Thyroid gland (tissue), 4 donors: ENCODE results near the gene TRAK1.

Experiments used
- POLR2A ChIP-seq, 2 donors: fragments of 450-650 bp; IDR thresholded peaks; one replicate each; pipeline ENCODE4 v1.6.1; 2017; ENCODE audit warnings: antibody characterized with exemption in 2 of 2, mild to moderate bottlenecking in 2 of 2, moderate library complexity in 1 of 2
- TF ChIP-seq, protein P1 (sequence below), 6 experiments: fragments of 200-600 bp in 3 of 6; fragments of 450-650 bp in 3 of 6; sonication (generic) in 3 of 6; IDR thresholded peaks; one replicate each; pipeline ENCODE4 v1.5.1; 2016 to 2019; ENCODE audit warnings: antibody characterized with exemption in 6 of 6, mild to moderate bottlenecking in 2 of 6, inconsistent platforms in 1 of 6, moderate library complexity in 1 of 6

GRCh38 chr3:42265059-42265991 is 174.2 kb downstream of the TRAK1 start:
- TF ChIP-seq, protein P1, sequence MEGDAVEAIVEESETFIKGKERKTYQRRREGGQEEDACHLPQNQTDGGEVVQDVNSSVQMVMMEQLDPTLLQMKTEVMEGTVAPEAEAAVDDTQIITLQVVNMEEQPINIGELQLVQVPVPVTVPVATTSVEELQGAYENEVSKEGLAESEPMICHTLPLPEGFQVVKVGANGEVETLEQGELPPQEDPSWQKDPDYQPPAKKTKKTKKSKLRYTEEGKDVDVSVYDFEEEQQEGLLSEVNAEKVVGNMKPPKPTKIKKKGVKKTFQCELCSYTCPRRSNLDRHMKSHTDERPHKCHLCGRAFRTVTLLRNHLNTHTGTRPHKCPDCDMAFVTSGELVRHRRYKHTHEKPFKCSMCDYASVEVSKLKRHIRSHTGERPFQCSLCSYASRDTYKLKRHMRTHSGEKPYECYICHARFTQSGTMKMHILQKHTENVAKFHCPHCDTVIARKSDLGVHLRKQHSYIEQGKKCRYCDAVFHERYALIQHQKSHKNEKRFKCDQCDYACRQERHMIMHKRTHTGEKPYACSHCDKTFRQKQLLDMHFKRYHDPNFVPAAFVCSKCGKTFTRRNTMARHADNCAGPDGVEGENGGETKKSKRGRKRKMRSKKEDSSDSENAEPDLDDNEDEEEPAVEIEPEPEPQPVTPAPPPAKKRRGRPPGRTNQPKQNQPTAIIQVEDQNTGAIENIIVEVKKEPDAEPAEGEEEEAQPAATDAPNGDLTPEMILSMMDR (IDR thresholded peaks at IDR 0.05), result no peak
- no peak for TF ChIP-seq POLR2A (IDR thresholded peaks at IDR 0.05)
